Measurements from ENCODE around the gene ZSCAN20.
A peak's percentile ranks its signal among the peaks of the same experiment; 100 is the strongest.

Gene ZSCAN20

GRCh38 chr1:33443705-33444180 is 28.7 kb upstream of the ZSCAN20 start:
- no peak for DNase-seq (ENCODE audit: low read depth)

DNA sequence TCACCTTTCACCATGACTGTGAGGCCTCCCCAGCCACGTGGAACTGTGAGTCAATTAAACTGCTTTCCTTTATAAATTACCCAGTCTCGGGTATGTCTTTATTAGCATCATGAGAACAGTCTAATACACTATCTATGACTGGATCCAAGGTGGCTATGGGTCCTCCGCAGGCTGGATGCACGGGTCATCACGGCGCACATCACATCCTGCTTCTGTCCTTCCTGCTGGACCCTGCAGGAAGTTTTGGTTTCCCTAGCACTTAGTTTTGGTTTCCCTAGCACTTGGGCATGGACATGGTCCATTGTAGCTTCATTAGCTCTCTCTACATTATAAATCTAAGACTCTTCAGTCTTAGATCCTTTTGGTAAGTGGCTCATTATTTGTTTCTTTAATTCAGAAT is 27.3 kb upstream of the ZSCAN20 start:
- DNase-seq (ENCODE audit: low read depth) = no peak

GRCh38 chr1:33446590-33446989 is 25.9 kb upstream of the ZSCAN20 start:
- DNase-seq (ENCODE audit: low read depth) = no peak

DNA sequence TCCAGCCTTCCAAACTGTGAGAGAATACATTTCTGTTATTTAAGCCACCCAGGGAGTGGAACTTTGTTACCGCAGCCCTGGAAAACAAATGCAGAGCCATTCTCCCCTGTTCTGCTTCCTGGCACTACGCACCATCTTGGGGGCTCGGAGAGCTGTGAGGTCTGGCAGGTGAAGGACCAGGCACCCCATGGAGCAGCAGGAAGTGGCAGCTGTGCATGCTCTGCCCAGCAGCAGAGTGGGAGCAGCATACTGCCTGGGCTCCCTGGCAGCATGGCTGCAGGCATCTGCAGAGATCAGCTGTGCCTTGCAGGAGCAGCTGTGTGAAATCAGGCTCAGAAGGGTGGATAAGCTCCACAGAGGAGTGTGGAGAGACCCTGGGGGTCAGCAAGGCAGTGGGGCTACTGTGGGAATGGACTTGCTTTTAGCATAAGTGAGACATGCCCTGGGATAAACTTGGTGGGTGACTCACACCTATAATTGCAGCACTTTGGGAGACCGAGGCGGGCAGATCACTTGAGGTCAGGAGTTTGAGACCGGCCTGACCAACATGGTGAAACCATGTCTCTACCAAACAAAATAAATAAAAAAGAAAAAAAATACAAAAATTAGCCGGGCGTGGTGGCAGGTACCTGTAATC is 17.7 kb upstream of the ZSCAN20 start:
- DNase-seq (ENCODE audit: low read depth) = no peak

DNA sequence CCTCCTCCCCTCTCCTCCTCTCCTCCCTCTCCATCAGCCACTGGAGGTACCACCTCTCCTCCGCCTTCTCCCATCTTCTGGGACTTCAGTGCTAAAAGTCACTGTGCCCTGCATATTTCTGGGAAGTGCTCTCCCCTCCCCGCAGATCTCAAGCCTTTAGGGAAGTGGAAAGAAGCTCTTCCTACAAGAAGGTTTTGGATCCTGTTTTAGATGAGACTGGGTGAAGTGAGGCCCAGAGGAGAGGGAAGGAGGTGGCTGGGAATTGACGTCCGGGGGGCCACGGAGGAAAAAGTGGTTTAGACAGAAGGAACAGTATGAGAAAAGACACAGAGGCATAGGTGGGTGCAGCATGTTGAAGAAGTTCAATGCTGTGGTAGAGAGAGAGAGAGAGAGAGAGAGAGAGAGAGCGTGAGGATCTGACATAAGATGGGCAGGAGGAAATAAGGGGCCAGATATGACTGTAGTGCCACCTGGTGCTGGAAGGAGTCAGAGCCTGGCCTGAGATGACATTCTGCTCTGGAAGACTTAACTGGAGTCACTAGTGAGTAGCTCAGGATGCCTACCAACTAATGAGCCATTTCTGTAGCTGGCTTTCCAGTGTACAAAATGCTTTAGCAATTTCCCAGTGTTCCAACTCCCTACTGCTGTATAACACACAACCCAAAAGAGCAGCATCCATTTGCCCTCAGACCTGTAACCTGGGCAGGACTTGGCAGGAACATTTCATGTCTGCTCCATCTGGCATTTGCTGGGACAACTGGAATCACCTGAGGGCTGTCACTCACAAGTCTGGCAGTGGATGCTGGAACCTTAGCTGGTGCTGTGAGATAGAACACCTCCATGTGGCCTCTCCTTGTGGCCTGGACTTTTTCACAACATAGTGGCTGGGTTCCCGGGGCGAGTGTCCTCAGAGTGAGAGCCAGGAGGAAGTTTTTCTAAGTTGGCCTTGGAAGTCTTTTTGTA is 16.6 kb upstream of the ZSCAN20 start:
- DNase-seq (ENCODE audit: low read depth) = no peak

- DNase-seq (ENCODE audit: low read depth) = no peak
These were observed 16.0 kb upstream of the ZSCAN20 start for GRCh38 chr1:33456502-33456886.

DNA sequence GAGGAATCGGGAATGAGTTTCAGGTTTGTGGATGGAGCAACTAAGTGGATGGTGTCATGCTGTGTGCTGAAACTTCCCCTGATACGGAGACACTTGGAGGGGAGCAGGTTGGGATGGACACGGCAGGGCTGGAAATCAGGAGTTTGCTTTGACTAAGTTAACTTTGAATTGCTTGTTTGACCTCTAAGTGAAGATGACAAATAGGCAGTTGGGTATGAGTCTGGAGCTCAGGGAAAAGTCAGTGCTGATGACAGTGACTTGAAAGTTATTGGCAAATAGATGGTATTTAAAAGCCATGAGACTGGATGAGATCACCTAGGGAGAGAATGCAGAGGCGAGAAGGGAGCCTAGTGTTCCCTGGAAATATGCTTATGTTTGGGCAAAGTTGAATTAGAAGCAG is 12.8 kb upstream of the ZSCAN20 start:
- no peak for DNase-seq (ENCODE audit: low read depth)

GRCh38 chr1:33460144-33460543 is 12.3 kb upstream of the ZSCAN20 start:
- no peak for DNase-seq (ENCODE audit: low read depth)

DNA sequence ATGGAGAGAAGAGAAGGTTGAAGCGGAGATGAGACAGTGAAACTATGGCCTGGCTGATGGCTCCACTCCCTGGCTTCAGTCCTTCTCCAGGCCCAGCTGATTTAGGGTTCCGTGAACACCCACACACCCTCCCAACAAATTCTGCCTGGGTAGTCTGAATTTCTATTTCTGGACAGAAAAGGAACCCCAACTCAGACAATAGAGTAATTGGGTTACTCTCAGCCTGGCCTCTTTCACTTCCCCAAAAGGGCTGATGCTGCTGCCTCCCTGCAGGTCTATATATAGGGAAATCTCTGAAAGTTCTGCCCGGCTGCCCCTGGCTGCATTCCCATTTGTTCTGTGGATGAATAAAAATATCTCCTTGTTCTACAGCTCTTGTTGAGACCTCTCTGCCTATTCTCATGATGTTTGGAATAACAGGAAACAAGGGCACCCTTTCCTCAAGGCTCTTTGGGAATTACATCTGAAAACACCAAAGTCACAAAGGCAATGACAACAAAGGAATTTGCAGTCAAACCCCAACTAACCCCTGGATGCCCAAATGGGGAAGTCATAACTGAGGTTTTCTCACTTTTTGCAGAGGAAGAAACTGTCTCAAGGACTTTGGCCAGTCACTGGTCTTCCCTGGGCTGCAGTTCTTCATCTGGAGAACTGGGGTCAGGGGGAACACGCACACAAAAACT is 11.4 kb upstream of the ZSCAN20 start:
- DNase-seq (ENCODE audit: low read depth) = no peak

DNA sequence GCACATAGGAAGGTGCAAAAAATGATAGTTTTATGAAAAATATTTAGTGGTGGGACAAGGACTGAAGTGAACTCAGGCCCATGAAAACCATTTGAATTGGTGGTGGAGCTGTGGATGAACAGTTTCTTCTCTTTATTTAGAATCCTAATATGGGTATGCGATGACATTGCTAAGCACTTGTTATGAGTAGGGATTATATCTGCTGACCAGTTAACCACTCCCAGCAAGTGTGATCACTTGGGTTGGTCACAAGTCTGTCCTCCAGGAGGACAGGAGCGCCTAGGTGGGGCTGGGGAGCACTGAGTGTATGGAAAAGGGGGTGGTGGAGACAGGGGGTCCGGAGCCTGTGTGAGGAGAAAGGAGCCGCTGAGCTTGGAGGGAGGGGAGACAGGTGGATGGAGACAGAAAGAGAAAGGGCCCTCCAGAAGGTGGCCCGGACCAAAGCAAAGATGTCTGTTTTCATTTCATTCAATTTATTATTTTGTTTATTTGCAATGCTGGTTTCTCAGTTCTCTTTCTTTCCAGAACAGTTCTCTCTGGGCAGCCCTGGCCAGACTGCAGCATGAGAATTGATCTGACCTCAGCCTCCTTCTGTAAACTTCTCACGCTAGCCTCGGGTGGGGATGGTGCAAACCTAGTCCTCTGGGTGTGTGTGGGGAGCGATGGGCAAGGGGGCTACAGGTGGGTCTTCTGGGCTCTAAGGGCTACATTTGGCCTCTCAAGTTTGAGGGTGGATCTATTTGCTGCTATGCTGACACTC is 9.9 kb upstream of the ZSCAN20 start:
- no peak for DNase-seq (ENCODE audit: low read depth)

GRCh38 chr1:33464552-33464951 is 7.9 kb upstream of the ZSCAN20 start:
- no peak for DNase-seq (ENCODE audit: low read depth)

DNA sequence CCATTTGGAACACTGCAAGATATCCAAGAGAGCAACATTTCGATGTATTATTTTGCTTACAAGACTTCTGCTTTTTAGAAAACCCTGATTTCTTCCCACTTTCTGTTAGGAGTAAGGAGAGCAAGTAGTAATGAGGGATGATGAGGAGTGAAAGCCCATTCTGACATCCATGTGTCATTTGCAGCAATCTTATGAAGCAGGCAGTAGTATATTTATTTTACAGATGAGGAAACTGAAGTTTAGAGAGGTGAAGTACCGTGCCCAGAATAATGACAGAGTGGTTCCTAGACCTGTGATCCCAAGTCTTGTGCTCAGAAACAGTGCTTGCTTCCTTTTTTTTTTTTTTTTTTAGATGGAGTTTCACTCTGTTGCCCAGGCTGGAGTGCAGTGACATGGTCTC is 7.1 kb upstream of the ZSCAN20 start:
- DNase-seq (ENCODE audit: low read depth) = no peak

GRCh38 chr1:33466159-33466558 is 6.3 kb upstream of the ZSCAN20 start:
- DNase-seq (ENCODE audit: low read depth) = no peak

- DNase-seq (ENCODE audit: low read depth) = no peak
These were observed 4.4 kb upstream of the ZSCAN20 start for GRCh38 chr1:33468011-33468410.

DNA sequence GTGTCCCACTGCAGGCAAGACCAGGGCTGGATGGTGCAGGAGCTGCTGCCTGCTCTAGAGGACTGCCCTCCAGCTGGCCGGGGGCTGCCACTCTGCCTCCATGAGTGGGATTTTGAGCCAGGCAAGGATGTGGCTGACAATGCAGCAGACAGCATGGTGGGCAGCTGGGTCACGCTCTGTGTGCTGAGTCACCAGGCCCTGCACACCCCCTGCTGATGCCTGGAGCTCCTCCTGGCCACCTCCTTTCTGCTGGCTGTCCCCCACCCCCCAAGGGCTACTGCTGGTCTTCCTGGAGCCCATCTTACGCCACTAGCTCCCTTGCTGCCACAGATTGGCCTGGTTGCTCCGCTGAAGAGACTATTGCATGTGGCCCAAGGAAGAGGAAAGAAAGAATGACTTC is 3.9 kb upstream of the ZSCAN20 start:
- DNase-seq (ENCODE audit: low read depth) = no peak

DNA sequence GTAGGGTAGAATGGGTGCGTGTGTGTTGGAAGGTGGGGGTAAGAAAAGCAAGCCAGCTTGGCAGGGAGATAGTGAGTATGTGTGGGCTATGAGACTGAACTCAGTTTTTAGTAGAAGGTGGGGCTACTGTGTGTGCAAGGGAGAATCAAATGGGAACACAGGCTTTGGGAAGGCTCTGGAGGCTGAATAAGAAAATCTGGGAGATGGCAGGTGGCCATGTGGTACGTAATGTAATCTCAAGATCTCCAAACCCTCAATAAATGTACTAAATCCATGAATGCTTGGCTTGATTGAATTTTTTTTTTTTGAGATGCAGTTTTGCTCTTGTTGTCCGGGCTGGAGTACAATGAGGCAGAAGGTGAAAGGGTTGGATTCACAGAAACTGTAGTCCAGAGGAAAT is 3.5 kb upstream of the ZSCAN20 start:
- DNase-seq (ENCODE audit: low read depth) = no peak

DNA sequence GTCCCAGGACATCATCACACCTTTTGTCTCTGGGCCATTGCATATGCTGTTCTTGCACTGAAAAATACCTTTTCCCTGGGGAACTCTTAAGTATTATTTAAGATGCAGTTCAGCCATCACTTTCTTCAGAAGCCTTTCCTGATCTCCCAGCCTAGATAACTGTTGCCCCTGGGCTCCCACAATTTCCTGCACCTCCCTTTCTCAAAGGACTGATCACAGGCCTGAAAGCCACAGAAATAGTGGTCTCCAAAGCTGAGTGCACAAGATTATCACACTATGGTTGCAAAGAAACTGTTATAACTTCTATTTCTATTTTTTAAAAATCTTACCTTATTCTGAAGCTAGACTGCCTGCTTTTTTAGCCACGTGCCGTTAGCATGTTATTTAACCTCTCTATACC is 2.8 kb upstream of the ZSCAN20 start:
- no peak for DNase-seq (ENCODE audit: low read depth)

DNA sequence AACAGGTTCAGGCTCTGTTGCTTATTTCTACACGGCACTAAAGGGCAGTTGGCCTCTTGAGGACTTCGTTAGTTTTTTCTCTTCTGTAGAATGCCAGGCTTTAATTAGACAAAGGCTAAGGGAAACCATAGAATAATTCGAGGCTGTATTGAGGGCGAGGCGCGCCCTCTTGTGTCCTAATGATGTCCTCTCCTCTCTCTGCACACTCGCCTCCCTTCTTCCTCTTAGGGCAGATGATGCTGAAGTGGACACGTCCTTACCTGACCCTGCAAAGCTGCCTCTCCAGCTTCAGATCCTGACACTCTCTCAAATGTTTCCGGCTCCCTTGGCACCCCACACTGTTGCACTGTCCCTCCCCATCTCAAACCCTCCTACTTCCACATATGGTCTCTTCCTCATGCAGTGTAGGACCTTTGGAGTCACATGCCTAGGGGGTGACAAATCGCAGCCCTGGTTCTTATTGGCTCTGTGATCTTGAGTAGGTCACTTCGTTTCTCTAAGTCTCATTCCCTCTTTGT is 1.9 kb upstream of the ZSCAN20 start:
- DNase-seq (ENCODE audit: low read depth) = peak; percentile 35

GRCh38 chr1:33471416-33471815 is 1.0 kb upstream of the ZSCAN20 start:
- no peak for DNase-seq (ENCODE audit: low read depth)

GRCh38 chr1:33473900-33474299 is 1.5 kb downstream of the ZSCAN20 start:
- no peak for DNase-seq (ENCODE audit: low read depth)

DNA sequence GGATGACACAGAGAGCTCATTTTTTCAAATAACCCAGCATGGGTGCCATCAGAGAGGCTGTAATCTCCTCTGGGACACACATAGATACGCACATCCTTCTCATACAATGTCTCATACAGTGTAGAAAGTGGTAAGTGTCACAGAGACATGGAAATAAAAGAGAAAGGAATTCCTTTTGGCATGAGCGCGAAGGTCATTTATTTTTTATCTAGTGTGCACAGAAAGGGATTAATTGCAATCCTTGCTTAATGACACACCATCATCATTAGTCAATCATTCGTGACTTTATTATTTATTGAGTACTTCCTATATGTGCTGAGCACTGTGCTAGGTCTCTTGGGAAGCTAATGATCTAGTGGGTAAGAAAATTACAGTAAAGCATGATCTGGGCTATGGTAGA is 5.0 kb downstream of the ZSCAN20 start:
- no peak for DNase-seq (ENCODE audit: low read depth)

DNA sequence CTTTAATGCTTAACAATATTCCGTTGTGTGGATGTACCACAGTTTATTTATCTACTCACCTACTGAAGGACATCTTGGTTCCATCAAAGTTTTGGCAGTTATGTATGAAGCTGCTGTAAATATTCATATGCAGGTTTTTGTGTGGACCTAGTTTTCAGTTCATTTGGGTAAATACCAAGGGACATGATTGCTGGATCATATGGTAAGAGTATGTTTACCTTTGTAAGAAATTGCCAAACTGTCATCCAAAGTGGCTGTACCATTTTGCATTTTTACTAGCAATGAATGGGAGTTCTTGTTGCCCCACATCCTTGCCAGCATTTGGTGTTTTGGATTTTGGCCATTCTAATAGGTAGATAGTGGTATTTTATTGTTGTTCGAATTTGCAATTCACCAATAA is 10.0 kb downstream of the ZSCAN20 start:
- DNase-seq (ENCODE audit: low read depth) = no peak
